Measurements from ENCODE around the gene SLC44A3. TPM values are rescaled to one million over a fixed set of nuclear protein-coding genes. Genes with fewer than 3 reads are reported as not detected.
A peak's percentile ranks its signal among the peaks of the same experiment; 100 is the strongest.

SLC44A3 gene
- total and polyA plus RNA-seq, 7 experiments from 2014 or later, result 0.24 to 1.0 TPM; not detected in 5

GRCh38 chr1:94909486-94909885 is 89.3 kb downstream of the SLC44A3 start:
- no peaks in the 10 kb centered on the region for H3K4me1 ChIP-seq (ENCODE audit: control insufficient read depth in 2 of 2, insufficient read depth in 2 of 2, low read length in 2 of 2)
- H3K9me3 ChIP-seq (ENCODE audit: control insufficient read depth in 2 of 3, low read length in 3 of 3), result no peaks in the 10 kb centered on the region
- intact Hi-C loops (cut with micrococcal nuclease), result no loop called here
- Mint-ChIP-seq H3K27ac (no peak overlapping the region), H3K4me3 (no peak overlapping the region), H3K4me1 (peaks cover 0 to 5% (median 0%) of the 10 kb centered on the region in 7 donors), H3K36me3 (peaks cover 0 to 15% (median 0%) of the 10 kb centered on the region in 5 donors), H3K27me3 (peaks cover 0 to 10% (median 0%) of the 10 kb centered on the region in 5 donors), H3K9me3 (peaks cover 0 to 4% (median 0%) of the 10 kb centered on the region in 11 donors)
- CTCF ChIA-PET, result no interaction called here
- POLR2A ChIA-PET, result interaction anchor here (0.9 kb wide), 1 partner anchor 10 kb away, joined by 3 read pairs; no protein-coding TSS in a partner anchor
- DNase-seq (no peak), ATAC-seq (no peak)
- peaks cover 0 to 3% of the 10 kb centered on the region in 2 donors for H3K27me3 ChIP-seq (ENCODE audit: control insufficient read depth in 2 of 2, insufficient read depth in 2 of 2, low read length in 2 of 2)
- no peaks in the 10 kb centered on the region for H3K36me3 ChIP-seq (ENCODE audit: control insufficient read depth in 2 of 3, insufficient read depth in 3 of 3, low read length in 3 of 3)
- no peak overlapping the region for H3K4me3 ChIP-seq (ENCODE audit: low read length)
- no peak overlapping the region for H3K27ac ChIP-seq (ENCODE audit: low read depth, low read length)

- no peak for ATAC-seq
- H3K4me1 Mint-ChIP-seq, result peaks cover 0 to 6% (median 0%) of the 10 kb centered on the region in 7 donors
- peaks cover 0 to 21% (median 0%) of the 10 kb centered on the region in 5 donors for H3K36me3 Mint-ChIP-seq
- no peaks in the 10 kb centered on the region for H3K9me3 ChIP-seq (ENCODE audit: control insufficient read depth in 2 of 3, low read length in 3 of 3)
- intact Hi-C loops (cut with micrococcal nuclease), result no loop called here
- H3K4me3 Mint-ChIP-seq, result no peak overlapping the region
- H3K4me3 ChIP-seq (ENCODE audit: low read length), result no peak overlapping the region
- H3K36me3 ChIP-seq (ENCODE audit: control insufficient read depth in 2 of 3, insufficient read depth in 3 of 3, low read length in 3 of 3), result no peaks in the 10 kb centered on the region
- POLR2A ChIA-PET, result interaction anchor here (0.6 to 1.2 kb wide), 2 partner anchors 11 to 133 kb away, joined by 3 read pairs; no protein-coding TSS in a partner anchor
- H3K4me1 ChIP-seq (ENCODE audit: control insufficient read depth in 2 of 2, insufficient read depth in 2 of 2, low read length in 2 of 2), result no peaks in the 10 kb centered on the region
- CTCF ChIA-PET, result no interaction called here
- no peak overlapping the region for H3K27ac Mint-ChIP-seq
- no peak overlapping the region for H3K27ac ChIP-seq (ENCODE audit: low read depth, low read length)
- peaks cover 0 to 3% of the 10 kb centered on the region in 2 donors for H3K27me3 ChIP-seq (ENCODE audit: control insufficient read depth in 2 of 2, insufficient read depth in 2 of 2, low read length in 2 of 2)
- peaks cover 0 to 4% (median 0%) of the 10 kb centered on the region in 11 donors for H3K9me3 Mint-ChIP-seq
- DNase-seq, result no peak
- peaks cover 0 to 14% (median 0%) of the 10 kb centered on the region in 5 donors for H3K27me3 Mint-ChIP-seq
Measured at GRCh38 chr1:94912263-94913184, 92.4 kb downstream of the SLC44A3 start.

- H3K36me3 Mint-ChIP-seq, result peaks cover 0 to 8% (median 0%) of the 10 kb centered on the region in 5 donors
- no peaks in the 10 kb centered on the region for H3K27me3 ChIP-seq (ENCODE audit: control insufficient read depth in 2 of 2, insufficient read depth in 2 of 2, low read length in 2 of 2)
- H3K4me3 ChIP-seq (ENCODE audit: low read length), result no peak overlapping the region
- H3K27ac ChIP-seq (ENCODE audit: low read depth, low read length), result no peak overlapping the region
- H3K27ac Mint-ChIP-seq, result no peak overlapping the region
- H3K27me3 Mint-ChIP-seq, result peaks cover 0 to 8% (median 0%) of the 10 kb centered on the region in 5 donors
- H3K9me3 Mint-ChIP-seq, result peaks cover 0 to 1% (median 0%) of the 10 kb centered on the region in 11 donors
- ChIA-PET CTCF (interaction anchor here (0.7 to 1.2 kb wide), 2 partner anchors 12 to 1440 kb away, joined by 3 read pairs; no protein-coding TSS in a partner anchor), POLR2A (no interaction called here)
- no peaks in the 10 kb centered on the region for H3K36me3 ChIP-seq (ENCODE audit: control insufficient read depth in 2 of 3, insufficient read depth in 3 of 3, low read length in 3 of 3)
- no peak for ATAC-seq
- no peaks in the 10 kb centered on the region for H3K4me1 ChIP-seq (ENCODE audit: control insufficient read depth in 2 of 2, insufficient read depth in 2 of 2, low read length in 2 of 2)
- H3K4me3 Mint-ChIP-seq, result no peak overlapping the region
- H3K4me1 Mint-ChIP-seq, result peaks cover 0 to 6% (median 0%) of the 10 kb centered on the region in 7 donors
- no peak for DNase-seq
- intact Hi-C loops (cut with micrococcal nuclease), result no loop called here
- no peaks in the 10 kb centered on the region for H3K9me3 ChIP-seq (ENCODE audit: control insufficient read depth in 2 of 3, low read length in 3 of 3)
Measured at GRCh38 chr1:94917251-94917650, 97.1 kb downstream of the SLC44A3 start.

GRCh38 chr1:94919241-94920030 is 99.3 kb downstream of the SLC44A3 start:
- Histone ChIP-seq H3K9me3 (ENCODE audit: control insufficient read depth in 2 of 3, low read length in 3 of 3) (no peaks in the 10 kb centered on the region), H3K27me3 (ENCODE audit: control insufficient read depth in 2 of 2, insufficient read depth in 2 of 2, low read length in 2 of 2) (no peaks in the 10 kb centered on the region), H3K4me3 (ENCODE audit: low read length) (no peak overlapping the region), H3K36me3 (ENCODE audit: control insufficient read depth in 2 of 3, insufficient read depth in 3 of 3, low read length in 3 of 3) (no peaks in the 10 kb centered on the region), H3K4me1 (ENCODE audit: control insufficient read depth in 2 of 2, insufficient read depth in 2 of 2, low read length in 2 of 2) (no peaks in the 10 kb centered on the region), H3K27ac (ENCODE audit: low read depth, low read length) (no peak overlapping the region)
- H3K27ac Mint-ChIP-seq, result no peak overlapping the region
- ATAC-seq (no peak), DNase-seq (no peak)
- peaks cover 0 to 6% (median 4%) of the 10 kb centered on the region in 5 donors for H3K36me3 Mint-ChIP-seq
- ChIA-PET CTCF (no interaction called here), POLR2A (interaction anchor here (1.2 kb wide), 1 partner anchor 9 kb away, joined by 3 read pairs; no protein-coding TSS in a partner anchor)
- peaks cover 0 to 1% (median 0%) of the 10 kb centered on the region in 11 donors for H3K9me3 Mint-ChIP-seq
- no peak overlapping the region for H3K4me3 Mint-ChIP-seq
- H3K4me1 Mint-ChIP-seq, result peaks cover under 1 to 17% (median 4%) of the 10 kb centered on the region in 7 donors
- intact Hi-C loops (cut with micrococcal nuclease), result loop anchor here in 1 of 2 donors (10.0 kb wide), 1 partner anchor 65 kb away; no protein-coding TSS in a partner anchor
- peaks cover 7 to 24% (median 12%) of the 10 kb centered on the region in 5 donors for H3K27me3 Mint-ChIP-seq

GRCh38 chr1:94920061-94920460 is 99.9 kb downstream of the SLC44A3 start:
- no peaks in the 10 kb centered on the region for H3K4me1 ChIP-seq (ENCODE audit: control insufficient read depth in 2 of 2, insufficient read depth in 2 of 2, low read length in 2 of 2)
- intact Hi-C loops (cut with micrococcal nuclease), result loop anchor here in 1 of 2 donors (10.0 kb wide), 1 partner anchor 65 kb away; no protein-coding TSS in a partner anchor
- Mint-ChIP-seq H3K27ac (peak overlapping the region in 1 of 9 donors; percentile 13), H3K36me3 (peaks cover 0 to 5% (median 4%) of the 10 kb centered on the region in 5 donors), H3K4me3 (no peak overlapping the region), H3K27me3 (peaks cover 13 to 30% (median 16%) of the 10 kb centered on the region in 5 donors), H3K9me3 (peaks cover 0 to 1% (median 0%) of the 10 kb centered on the region in 11 donors), H3K4me1 (peaks cover 6 to 23% (median 7%) of the 10 kb centered on the region in 7 donors)
- H3K9me3 ChIP-seq (ENCODE audit: control insufficient read depth in 2 of 3, low read length in 3 of 3), result no peaks in the 10 kb centered on the region
- H3K36me3 ChIP-seq (ENCODE audit: control insufficient read depth in 2 of 3, insufficient read depth in 3 of 3, low read length in 3 of 3), result no peaks in the 10 kb centered on the region
- no peak for ATAC-seq
- ChIA-PET POLR2A (interaction anchor here (1.2 kb wide), 1 partner anchor 10 kb away, joined by 3 read pairs; no protein-coding TSS in a partner anchor), CTCF (no interaction called here)
- H3K27ac ChIP-seq (ENCODE audit: low read depth, low read length), result no peak overlapping the region
- no peak for DNase-seq
- no peaks in the 10 kb centered on the region for H3K27me3 ChIP-seq (ENCODE audit: control insufficient read depth in 2 of 2, insufficient read depth in 2 of 2, low read length in 2 of 2)
- H3K4me3 ChIP-seq (ENCODE audit: low read length), result no peak overlapping the region

GRCh38 chr1:94921977-94922376 is 101.8 kb downstream of the SLC44A3 start:
- ChIA-PET CTCF (no interaction called here), POLR2A (no interaction called here)
- Mint-ChIP-seq H3K9me3 (peaks cover 0 to 1% (median 0%) of the 10 kb centered on the region in 11 donors), H3K4me1 (peaks cover 9 to 34% (median 18%) of the 10 kb centered on the region in 7 donors), H3K4me3 (no peak overlapping the region), H3K27ac (peak overlapping the region in 1 of 9 donors; percentile 8), H3K36me3 (peaks cover 0 to 4% (median 0%) of the 10 kb centered on the region in 5 donors), H3K27me3 (peaks cover 18 to 36% (median 22%) of the 10 kb centered on the region in 5 donors)
- Histone ChIP-seq H3K4me1 (ENCODE audit: control insufficient read depth in 2 of 2, insufficient read depth in 2 of 2, low read length in 2 of 2) (no peaks in the 10 kb centered on the region), H3K27me3 (ENCODE audit: control insufficient read depth in 2 of 2, insufficient read depth in 2 of 2, low read length in 2 of 2) (no peaks in the 10 kb centered on the region), H3K27ac (ENCODE audit: low read depth, low read length) (no peak overlapping the region), H3K4me3 (ENCODE audit: low read length) (no peak overlapping the region), H3K36me3 (ENCODE audit: control insufficient read depth in 2 of 3, insufficient read depth in 3 of 3, low read length in 3 of 3) (no peaks in the 10 kb centered on the region), H3K9me3 (ENCODE audit: control insufficient read depth in 2 of 3, low read length in 3 of 3) (no peaks in the 10 kb centered on the region)
- DNase-seq, result no peak
- no peak for ATAC-seq
- intact Hi-C loops (cut with micrococcal nuclease), result loop anchor here in 1 of 2 donors (10.0 kb wide), 1 partner anchor 67 kb away; no protein-coding TSS in a partner anchor

Data from naive thymus-derived CD4-positive, alpha-beta T cell (primary cell).